PC-9 (cell line): ENCODE results near the gene PLK5. TPM values are rescaled to one million over a fixed set of nuclear protein-coding genes. Genes with fewer than 3 reads are reported as not detected.

ENCODE experiments used
- BruUV-seq: library from RNA; stranded (reverse); fragments of 400-500 nt; replicated peaks from 2 replicates; lab custom pipeline; 2021; lab: Mats Ljungman, UMichigan
- CTCF ChIA-PET: fragments of 300-600 bp; sonication (Branson Sonifier 250); formaldehyde crosslinking; loops from one replicate; lab custom pipeline; 2022; ENCODE audit warnings: antibody characterized with exemption; lab: Charles Lee
- POLR2A ChIA-PET: fragments of 300-600 bp; sonication (Branson Sonifier 250); formaldehyde crosslinking; loops from one replicate; lab custom pipeline; 2022; ENCODE audit warnings: antibody characterized with exemption; ENCODE audit not compliant: unreplicated experiment; lab: Charles Lee
- DNase-seq, 2 experiments: peaks; one replicate each; pipeline versions ENCODE4 v3.0.0 to v3.0.0-alpha.2; 2015 to 2022; ENCODE audit warnings: mixed read lengths in 1 of 2
- H2AFZ ChIP-seq: fragments of 200-600 bp; sonication (generic); 2 replicates; pipeline ENCODE4 v1.8.1; 2017; ENCODE audit warnings: antibody characterized with exemption
- H3F3A ChIP-seq: fragments of 200-600 bp; sonication (generic); 2 replicates; pipeline ENCODE4 v1.8.1; 2017; ENCODE audit warnings: antibody characterized with exemption, mild to moderate bottlenecking, low read depth; ENCODE audit not compliant: insufficient read depth
- H3K27ac ChIP-seq: fragments of 200-600 bp; sonication (generic); 2 replicates; pipeline ENCODE4 v1.6.1; 2016; ENCODE audit warnings: mixed run types
- H3K27me3 ChIP-seq: fragments of 200-600 bp; sonication (generic); 2 replicates; pipeline ENCODE4 v1.6.1; 2016; ENCODE audit warnings: low read depth, mixed run types; ENCODE audit not compliant: insufficient read depth
- H3K36me3 ChIP-seq: fragments of 200-600 bp; sonication (generic); 2 replicates; pipeline ENCODE4 v1.6.1; 2016; ENCODE audit warnings: low read depth, mixed run types
- H3K4me1 ChIP-seq: fragments of 200-600 bp; sonication (generic); replicated peaks from 2 replicates; pipeline ENCODE4 v1.6.1; 2016; ENCODE audit warnings: mixed run types; ENCODE audit not compliant: insufficient read depth
- H3K4me2 ChIP-seq: fragments of 200-600 bp; sonication (generic); 2 replicates; pipeline ENCODE4 v1.6.1; 2017; ENCODE audit warnings: mixed run types
- H3K4me3 ChIP-seq: fragments of 200-600 bp; sonication (generic); 2 replicates; pipeline ENCODE4 v1.6.1; 2016; ENCODE audit warnings: mixed run types
- H3K79me2 ChIP-seq: fragments of 200-600 bp; sonication (generic); 2 replicates; pipeline ENCODE4 v1.6.1; 2017; ENCODE audit warnings: low read depth, mixed run types
- H3K9me2 ChIP-seq: fragments of 200-600 bp; sonication (generic); 2 replicates; pipeline ENCODE4 v1.8.1; 2017; ENCODE audit warnings: mild to moderate bottlenecking; ENCODE audit not compliant: insufficient read depth
- H3K9me3 ChIP-seq: fragments of 200-600 bp; sonication (generic); 2 replicates; pipeline ENCODE4 v1.8.1; 2016; ENCODE audit warnings: low read depth; ENCODE audit not compliant: insufficient read depth
- H4K20me1 ChIP-seq: fragments of 200-600 bp; sonication (generic); 2 replicates; pipeline ENCODE4 v1.8.1; 2017; ENCODE audit not compliant: insufficient read depth
- CTCF ChIP-seq: fragments of 200-600 bp; sonication (generic); conservative IDR thresholded peaks from 2 replicates; pipeline ENCODE4 v1.6.1; 2017; ENCODE audit warnings: mixed run types, antibody characterized with exemption, mild to moderate bottlenecking, moderate library complexity
- EZH2 ChIP-seq: fragments of 200-600 bp; sonication (generic); IDR thresholded peaks from 2 replicates; pipeline ENCODE4 v1.8.0; 2017; ENCODE audit warnings: antibody characterized with exemption, low read depth
- intact Hi-C: fragments of 100-400 bp; cut with micrococcal nuclease; formaldehyde crosslinking; loops from one replicate; pipeline ENCODE4 v1.10.0; 2022; ENCODE audit not compliant: unreplicated experiment
- total RNA-seq: library from RNA; stranded (reverse); gene quantifications from 2 replicates; pipeline ENCODE4 v1.2.3, GENCODE V29; 2021

PLK5 gene
- total RNA-seq, 1 experiment from 2014 or later: not detected

- Histone ChIP-seq H3K9me3 (no peaks in the 10 kb centered on the region), H3K79me2 (no peaks in the 10 kb centered on the region), H3F3A (no peaks in the 10 kb centered on the region), H2AFZ (no peak overlapping the region), H3K36me3 (no peaks in the 10 kb centered on the region), H3K4me1 (no peaks in the 10 kb centered on the region), H3K9me2 (no peaks in the 10 kb centered on the region), H3K4me2 (no peak overlapping the region), H4K20me1 (no peaks in the 10 kb centered on the region), H3K27ac (no peak overlapping the region), H3K27me3 (no peaks in the 10 kb centered on the region), H3K4me3 (no peak overlapping the region)
- CTCF ChIA-PET: interaction anchor here (0.6 kb wide), 1 partner anchor 29 kb away, joined by 3 read pairs; no protein-coding TSS in a partner anchor
- intact Hi-C loops: no loop called here
- TF ChIP-seq CTCF (no peak), EZH2 (no peak)
- POLR2A ChIA-PET: no interaction called here
- no TSS peak for BruUV-seq
- no peak for DNase-seq
Observed at GRCh38 chr19:1553415-1553814, 29.5 kb downstream of the PLK5 start.

GRCh38 chr19:1554968-1555367 is 31.1 kb downstream of the PLK5 start:
- no peaks in the 10 kb centered on the region for H3K9me3 ChIP-seq
- H3K36me3 ChIP-seq: no peaks in the 10 kb centered on the region
- intact Hi-C loops: no loop called here
- POLR2A ChIA-PET: no interaction called here
- no peaks in the 10 kb centered on the region for H3F3A ChIP-seq
- H3K27ac ChIP-seq: no peak overlapping the region
- no peaks in the 10 kb centered on the region for H4K20me1 ChIP-seq
- TF ChIP-seq CTCF (no peak), EZH2 (no peak)
- H2AFZ ChIP-seq: no peak overlapping the region
- H3K9me2 ChIP-seq: no peaks in the 10 kb centered on the region
- H3K4me2 ChIP-seq: no peak overlapping the region
- CTCF ChIA-PET: no interaction called here
- no peaks in the 10 kb centered on the region for H3K27me3 ChIP-seq
- no peaks in the 10 kb centered on the region for H3K79me2 ChIP-seq
- BruUV-seq: no TSS peak
- DNase-seq: no peak
- H3K4me1 ChIP-seq: no peaks in the 10 kb centered on the region
- H3K4me3 ChIP-seq: no peak overlapping the region

- no peak overlapping the region for H3K27ac ChIP-seq
- BruUV-seq: no TSS peak
- H3K4me3 ChIP-seq: no peak overlapping the region
- H2AFZ ChIP-seq: no peak overlapping the region
- H3F3A ChIP-seq: no peaks in the 10 kb centered on the region
- intact Hi-C loops: no loop called here
- H3K9me2 ChIP-seq: no peaks in the 10 kb centered on the region
- DNase-seq: no peak
- no peaks in the 10 kb centered on the region for H3K36me3 ChIP-seq
- H3K4me1 ChIP-seq: no peaks in the 10 kb centered on the region
- ChIA-PET CTCF (no interaction called here), POLR2A (no interaction called here)
- no peaks in the 10 kb centered on the region for H3K79me2 ChIP-seq
- no peak overlapping the region for H3K4me2 ChIP-seq
- no peaks in the 10 kb centered on the region for H3K9me3 ChIP-seq
- TF ChIP-seq CTCF: no peak
- TF ChIP-seq EZH2: no peak
- no peaks in the 10 kb centered on the region for H3K27me3 ChIP-seq
- no peaks in the 10 kb centered on the region for H4K20me1 ChIP-seq
Observed at GRCh38 chr19:1555487-1556389, 31.9 kb downstream of the PLK5 start.
